Melanocyte of skin (primary cell): Measurements from ENCODE around the gene DIRAS1. TPM values are rescaled to one million over a fixed set of nuclear protein-coding genes. Genes with fewer than 3 reads are reported as not detected.

Source experiments
- total RNA-seq, 2 donors: library from RNA; depleted of rRNA; stranded (reverse); fragments of >200 nt; gene quantifications; 2 replicates each; pipeline ENCODE4 v1.2.3, GENCODE V29; 2012

DIRAS1 gene, protein sequence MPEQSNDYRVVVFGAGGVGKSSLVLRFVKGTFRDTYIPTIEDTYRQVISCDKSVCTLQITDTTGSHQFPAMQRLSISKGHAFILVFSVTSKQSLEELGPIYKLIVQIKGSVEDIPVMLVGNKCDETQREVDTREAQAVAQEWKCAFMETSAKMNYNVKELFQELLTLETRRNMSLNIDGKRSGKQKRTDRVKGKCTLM
- 1 to 10 TPM; 2.4 to 2.7 TPM for total RNA-seq

DNA sequence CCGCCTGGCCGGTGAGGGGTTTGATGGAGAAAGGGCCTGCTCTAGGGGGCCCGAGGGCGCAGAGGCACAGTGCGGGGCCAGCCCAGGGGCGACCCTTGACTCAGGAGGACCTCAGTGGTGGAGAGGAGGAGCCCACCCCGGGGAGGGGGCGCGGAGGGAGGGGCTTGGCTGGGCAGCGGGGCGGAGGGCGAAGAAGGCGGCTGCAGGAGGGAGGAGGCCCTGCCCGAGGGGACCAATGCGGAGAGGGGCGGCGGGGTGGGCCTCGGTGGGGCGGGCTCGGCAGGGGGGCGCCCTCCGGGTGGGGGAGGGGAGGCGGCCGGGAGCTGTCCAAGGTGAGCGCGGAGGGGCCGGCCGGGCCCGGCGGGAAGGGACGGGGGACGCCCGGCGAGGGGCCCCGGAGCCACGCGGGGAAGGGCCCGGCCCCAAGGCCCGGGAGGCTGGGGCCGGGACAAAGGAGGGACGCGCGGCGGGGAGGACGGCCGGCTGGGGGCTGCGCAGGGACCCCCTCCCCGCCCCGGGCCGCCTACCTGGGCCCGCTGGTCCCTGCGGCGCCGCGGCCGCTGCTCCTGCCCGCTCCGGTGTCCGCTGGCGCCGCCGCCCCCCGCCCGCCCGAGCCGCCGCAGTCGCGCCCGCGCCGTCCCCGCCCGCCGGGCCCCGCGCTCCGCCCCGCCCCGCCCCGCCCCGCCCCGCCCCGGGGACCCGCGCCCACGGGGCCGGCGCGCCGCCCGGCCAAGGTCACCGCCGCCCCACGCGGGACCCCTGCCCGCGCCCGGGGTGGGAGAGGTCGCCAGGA is at the start of gene DIRAS1:
Gene DIRAS1, minus strand, starts transcription at position 596 of the 793 bp plus-strand sequence. CDS start 3,566 bp downstream, outside the sequence.

DNA sequence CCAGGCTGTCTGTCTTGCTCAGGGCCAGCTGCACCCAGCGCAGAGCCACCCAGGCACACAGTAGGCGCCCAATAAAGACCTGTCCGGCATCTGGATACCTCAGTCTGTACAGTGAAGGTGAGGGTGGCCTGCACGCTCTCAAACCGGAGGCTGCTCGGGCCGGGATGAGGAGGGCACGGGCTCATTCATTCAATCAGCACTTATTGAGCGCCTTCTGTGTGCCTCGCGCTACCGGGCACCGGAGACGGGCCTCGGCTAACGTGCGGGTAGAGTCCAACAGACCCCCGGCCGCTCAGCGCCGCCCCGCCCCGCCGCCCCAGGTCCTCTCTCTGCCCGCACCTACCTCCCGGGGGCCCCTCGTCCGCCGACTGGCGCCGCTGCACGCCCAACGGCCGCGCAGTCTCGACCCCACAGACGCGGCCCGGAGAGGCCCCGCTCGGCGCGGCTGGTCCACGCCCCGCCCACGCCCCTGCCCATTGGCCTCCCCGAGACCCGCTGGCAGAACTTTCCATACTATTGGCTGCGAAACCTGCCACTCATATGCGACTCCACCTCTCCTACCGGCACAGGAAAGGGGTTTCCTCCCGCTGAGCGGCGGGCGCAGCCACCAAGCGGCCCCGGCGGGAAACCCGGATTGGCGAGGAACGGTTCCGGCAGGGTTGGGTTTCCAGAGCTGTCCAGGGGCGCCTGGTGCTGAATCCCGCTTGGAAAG is 18.6 kb upstream of the DIRAS1 start, which contains the start of gene SLC39A3:
Gene SLC39A3, minus strand, starts transcription at position 416 of the 712 bp plus-strand sequence. CDS start 2,760 bp downstream, outside the sequence.

GRCh38 chr19:2702170-2703076 is 18.7 kb downstream of the DIRAS1 start, which contains the start of gene GNG7:
Gene GNG7, minus strand, starts transcription at chr19:2702694. Its CDS starts 182,006 bp downstream, at chr19:2520688.

Other genes with a start within 250 kb of the DIRAS1 start
- 10 to 100 TPM in 1 of 2 donors, 1 to 10 TPM in 1; 8.3 to 11.4 TPM for gene GADD45B, start 245.2 kb downstream of the DIRAS1 start, total RNA-seq
- 1 to 10 TPM; 1.7 to 2.4 TPM for gene GNG7, start 18.7 kb downstream of the DIRAS1 start, total RNA-seq
- gene SLC39A3, start 18.6 kb upstream of the DIRAS1 start, total RNA-seq = 10 to 100 TPM; 41.6 to 54.6 TPM
- gene SGTA, start 61.9 kb upstream of the DIRAS1 start, total RNA-seq = 10 to 100 TPM; 64.0 to 68.3 TPM
- gene THOP1, start 64.1 kb upstream of the DIRAS1 start, total RNA-seq = 100 to 1,000 TPM in 1 of 2 donors, 10 to 100 TPM in 1; 80.9 to 157 TPM
- 1 to 10 TPM; 2.0 to 3.4 TPM for gene ZNF554, start 98.5 kb upstream of the DIRAS1 start, total RNA-seq
- gene ZNF555, start 120.1 kb upstream of the DIRAS1 start, total RNA-seq = 1 to 10 TPM; 3.3 to 4.1 TPM
- gene ZNF556, start 146.0 kb upstream of the DIRAS1 start, total RNA-seq = not detected
- 1 to 10 TPM; 3.1 to 7.3 TPM for gene ZNF57, start 179.6 kb upstream of the DIRAS1 start, total RNA-seq
- 1 to 10 TPM; 3.1 to 4.3 TPM for gene ZNF77, start 223.6 kb upstream of the DIRAS1 start, total RNA-seq